T-helper 1 cell treated with Interleukin-12 subunit alpha and Interleukin-12 subunit beta and Interleukin-4 antibody, amounts not matched to agents 30 μg/mL and 1 μg/mL, for 36 hours (primary cell): Measurements from ENCODE around the gene FRY.

Source experiments
- H3K27ac Mint-ChIP-seq: one replicate; pipeline ENCODE4 v1.8.0; 2021; ENCODE audit warnings: mild to moderate bottlenecking, mixed read lengths
- H3K27me3 Mint-ChIP-seq: one replicate; pipeline ENCODE4 v1.8.0; 2021; ENCODE audit warnings: low read depth, mixed read lengths
- H3K36me3 Mint-ChIP-seq: one replicate; pipeline ENCODE4 v1.8.0; 2021; ENCODE audit warnings: low read depth, mixed read lengths
- H3K4me1 Mint-ChIP-seq: one replicate; pipeline ENCODE4 v1.8.0; 2021; ENCODE audit warnings: low read depth, mixed read lengths
- H3K4me3 Mint-ChIP-seq: one replicate; pipeline ENCODE4 v1.8.0; 2021; ENCODE audit warnings: mild to moderate bottlenecking, moderate library complexity, mixed read lengths
- H3K9me3 Mint-ChIP-seq: one replicate; pipeline ENCODE4 v1.8.0; 2021; ENCODE audit warnings: mixed read lengths

The FRY gene

GRCh38 chr13:32127691-32128090 is 96.1 kb downstream of the FRY start:
- peaks cover 2% of the 10 kb centered on the region for H3K36me3 Mint-ChIP-seq
- no peaks in the 10 kb centered on the region for H3K27me3 Mint-ChIP-seq
- H3K27ac Mint-ChIP-seq, result no peak overlapping the region
- peaks cover 2% of the 10 kb centered on the region for H3K9me3 Mint-ChIP-seq
- no peaks in the 10 kb centered on the region for H3K4me1 Mint-ChIP-seq
- no peak overlapping the region for H3K4me3 Mint-ChIP-seq

GRCh38 chr13:32134241-32135055 is 102.9 kb downstream of the FRY start:
- H3K36me3 Mint-ChIP-seq, result no peaks in the 10 kb centered on the region
- no peak overlapping the region for H3K4me3 Mint-ChIP-seq
- H3K9me3 Mint-ChIP-seq, result no peaks in the 10 kb centered on the region
- no peaks in the 10 kb centered on the region for H3K27me3 Mint-ChIP-seq
- no peak overlapping the region for H3K27ac Mint-ChIP-seq
- H3K4me1 Mint-ChIP-seq, result no peaks in the 10 kb centered on the region

- H3K27ac Mint-ChIP-seq, result no peak overlapping the region
- H3K4me3 Mint-ChIP-seq, result no peak overlapping the region
- H3K27me3 Mint-ChIP-seq, result no peaks in the 10 kb centered on the region
- no peaks in the 10 kb centered on the region for H3K4me1 Mint-ChIP-seq
- H3K36me3 Mint-ChIP-seq, result no peaks in the 10 kb centered on the region
- no peaks in the 10 kb centered on the region for H3K9me3 Mint-ChIP-seq
These were observed 103.4 kb downstream of the FRY start for GRCh38 chr13:32135056-32135390.

GRCh38 chr13:32135655-32136054 is 104.1 kb downstream of the FRY start:
- no peaks in the 10 kb centered on the region for H3K9me3 Mint-ChIP-seq
- H3K4me3 Mint-ChIP-seq, result no peak overlapping the region
- H3K36me3 Mint-ChIP-seq, result no peaks in the 10 kb centered on the region
- no peaks in the 10 kb centered on the region for H3K27me3 Mint-ChIP-seq
- no peak overlapping the region for H3K27ac Mint-ChIP-seq
- no peaks in the 10 kb centered on the region for H3K4me1 Mint-ChIP-seq

- no peak overlapping the region for H3K4me3 Mint-ChIP-seq
- no peaks in the 10 kb centered on the region for H3K4me1 Mint-ChIP-seq
- no peaks in the 10 kb centered on the region for H3K36me3 Mint-ChIP-seq
- no peaks in the 10 kb centered on the region for H3K9me3 Mint-ChIP-seq
- H3K27me3 Mint-ChIP-seq, result no peaks in the 10 kb centered on the region
- no peak overlapping the region for H3K27ac Mint-ChIP-seq
These were observed 104.5 kb downstream of the FRY start for GRCh38 chr13:32136061-32136460.

GRCh38 chr13:32136716-32137115 is 105.1 kb downstream of the FRY start:
- Mint-ChIP-seq H3K27ac (no peak overlapping the region), H3K9me3 (no peaks in the 10 kb centered on the region), H3K4me1 (no peaks in the 10 kb centered on the region), H3K4me3 (no peak overlapping the region), H3K27me3 (no peaks in the 10 kb centered on the region), H3K36me3 (no peaks in the 10 kb centered on the region)

GRCh38 chr13:32139251-32139650 is 107.7 kb downstream of the FRY start:
- H3K36me3 Mint-ChIP-seq, result no peaks in the 10 kb centered on the region

GRCh38 chr13:32140109-32140508 is 108.5 kb downstream of the FRY start:
- H3K4me3 Mint-ChIP-seq, result no peak overlapping the region
- no peaks in the 10 kb centered on the region for H3K9me3 Mint-ChIP-seq
- H3K27me3 Mint-ChIP-seq, result no peaks in the 10 kb centered on the region
- no peaks in the 10 kb centered on the region for H3K36me3 Mint-ChIP-seq
- H3K4me1 Mint-ChIP-seq, result no peaks in the 10 kb centered on the region
- no peak overlapping the region for H3K27ac Mint-ChIP-seq

More at GRCh38 chr13:32139251-32139650, 107.7 kb downstream of the FRY start:
- no peaks in the 10 kb centered on the region for H3K9me3 Mint-ChIP-seq
- no peak overlapping the region for H3K27ac Mint-ChIP-seq
- H3K27me3 Mint-ChIP-seq, result no peaks in the 10 kb centered on the region
- no peaks in the 10 kb centered on the region for H3K4me1 Mint-ChIP-seq
- H3K4me3 Mint-ChIP-seq, result no peak overlapping the region

- Mint-ChIP-seq H3K27ac (no peak overlapping the region), H3K36me3 (no peaks in the 10 kb centered on the region), H3K4me1 (no peaks in the 10 kb centered on the region)
These were observed 109.9 kb downstream of the FRY start for GRCh38 chr13:32141462-32141861.

GRCh38 chr13:32142115-32142514 is 110.5 kb downstream of the FRY start:
- no peaks in the 10 kb centered on the region for H3K36me3 Mint-ChIP-seq
- H3K27ac Mint-ChIP-seq, result no peak overlapping the region
- H3K4me3 Mint-ChIP-seq, result no peak overlapping the region
- no peaks in the 10 kb centered on the region for H3K4me1 Mint-ChIP-seq
- H3K27me3 Mint-ChIP-seq, result no peaks in the 10 kb centered on the region
- H3K9me3 Mint-ChIP-seq, result no peaks in the 10 kb centered on the region

More at GRCh38 chr13:32141462-32141861, 109.9 kb downstream of the FRY start:
- Mint-ChIP-seq H3K4me3 (no peak overlapping the region), H3K27me3 (no peaks in the 10 kb centered on the region), H3K9me3 (no peaks in the 10 kb centered on the region)

GRCh38 chr13:32142956-32143375 is 111.4 kb downstream of the FRY start:
- H3K4me3 Mint-ChIP-seq, result no peak overlapping the region
- no peaks in the 10 kb centered on the region for H3K36me3 Mint-ChIP-seq
- H3K9me3 Mint-ChIP-seq, result no peaks in the 10 kb centered on the region
- H3K4me1 Mint-ChIP-seq, result no peaks in the 10 kb centered on the region
- no peak overlapping the region for H3K27ac Mint-ChIP-seq
- no peaks in the 10 kb centered on the region for H3K27me3 Mint-ChIP-seq

- Mint-ChIP-seq H3K9me3 (no peaks in the 10 kb centered on the region), H3K4me1 (no peaks in the 10 kb centered on the region), H3K27me3 (no peaks in the 10 kb centered on the region), H3K27ac (no peak overlapping the region), H3K4me3 (no peak overlapping the region), H3K36me3 (peaks cover 3% of the 10 kb centered on the region)
These were observed 115.6 kb downstream of the FRY start for GRCh38 chr13:32147193-32147592.

- H3K36me3 Mint-ChIP-seq, result peaks cover 3% of the 10 kb centered on the region
- no peak overlapping the region for H3K4me3 Mint-ChIP-seq
- no peaks in the 10 kb centered on the region for H3K9me3 Mint-ChIP-seq
- no peaks in the 10 kb centered on the region for H3K4me1 Mint-ChIP-seq
- no peak overlapping the region for H3K27ac Mint-ChIP-seq
- H3K27me3 Mint-ChIP-seq, result no peaks in the 10 kb centered on the region
These were observed 116.4 kb downstream of the FRY start for GRCh38 chr13:32147976-32148375.

GRCh38 chr13:32150239-32150638 is 118.7 kb downstream of the FRY start:
- no peaks in the 10 kb centered on the region for H3K27me3 Mint-ChIP-seq
- H3K4me3 Mint-ChIP-seq, result no peak overlapping the region
- H3K9me3 Mint-ChIP-seq, result no peaks in the 10 kb centered on the region
- peaks cover 3% of the 10 kb centered on the region for H3K36me3 Mint-ChIP-seq
- H3K4me1 Mint-ChIP-seq, result no peaks in the 10 kb centered on the region
- no peak overlapping the region for H3K27ac Mint-ChIP-seq

- Mint-ChIP-seq H3K4me3 (no peak overlapping the region), H3K36me3 (peaks cover 3% of the 10 kb centered on the region), H3K27ac (no peak overlapping the region), H3K9me3 (no peaks in the 10 kb centered on the region), H3K4me1 (no peaks in the 10 kb centered on the region), H3K27me3 (no peaks in the 10 kb centered on the region)
These were observed 119.2 kb downstream of the FRY start for GRCh38 chr13:32150794-32151193.

GRCh38 chr13:32151240-32151639 is 119.7 kb downstream of the FRY start:
- no peaks in the 10 kb centered on the region for H3K4me1 Mint-ChIP-seq
- no peak overlapping the region for H3K27ac Mint-ChIP-seq
- H3K4me3 Mint-ChIP-seq, result no peak overlapping the region
- peaks cover 3% of the 10 kb centered on the region for H3K36me3 Mint-ChIP-seq
- H3K27me3 Mint-ChIP-seq, result no peaks in the 10 kb centered on the region
- H3K9me3 Mint-ChIP-seq, result no peaks in the 10 kb centered on the region
